C4-2B (cell line): ENCODE results near the gene CLN5.

Source experiments
- H3K27ac ChIP-seq: fragments of 450-650 bp; 2 replicates; pipeline ENCODE4 v1.5.1; 2017
- CTCF ChIP-seq: fragments of 450-650 bp; conservative IDR thresholded peaks from 2 replicates; pipeline ENCODE4 v1.5.1; 2017; ENCODE audit warnings: mild to moderate bottlenecking
- ZFX ChIP-seq: fragments of 450-650 bp; IDR thresholded peaks from 2 replicates; pipeline ENCODE4 v1.6.1; 2017

Gene CLN5

DNA sequence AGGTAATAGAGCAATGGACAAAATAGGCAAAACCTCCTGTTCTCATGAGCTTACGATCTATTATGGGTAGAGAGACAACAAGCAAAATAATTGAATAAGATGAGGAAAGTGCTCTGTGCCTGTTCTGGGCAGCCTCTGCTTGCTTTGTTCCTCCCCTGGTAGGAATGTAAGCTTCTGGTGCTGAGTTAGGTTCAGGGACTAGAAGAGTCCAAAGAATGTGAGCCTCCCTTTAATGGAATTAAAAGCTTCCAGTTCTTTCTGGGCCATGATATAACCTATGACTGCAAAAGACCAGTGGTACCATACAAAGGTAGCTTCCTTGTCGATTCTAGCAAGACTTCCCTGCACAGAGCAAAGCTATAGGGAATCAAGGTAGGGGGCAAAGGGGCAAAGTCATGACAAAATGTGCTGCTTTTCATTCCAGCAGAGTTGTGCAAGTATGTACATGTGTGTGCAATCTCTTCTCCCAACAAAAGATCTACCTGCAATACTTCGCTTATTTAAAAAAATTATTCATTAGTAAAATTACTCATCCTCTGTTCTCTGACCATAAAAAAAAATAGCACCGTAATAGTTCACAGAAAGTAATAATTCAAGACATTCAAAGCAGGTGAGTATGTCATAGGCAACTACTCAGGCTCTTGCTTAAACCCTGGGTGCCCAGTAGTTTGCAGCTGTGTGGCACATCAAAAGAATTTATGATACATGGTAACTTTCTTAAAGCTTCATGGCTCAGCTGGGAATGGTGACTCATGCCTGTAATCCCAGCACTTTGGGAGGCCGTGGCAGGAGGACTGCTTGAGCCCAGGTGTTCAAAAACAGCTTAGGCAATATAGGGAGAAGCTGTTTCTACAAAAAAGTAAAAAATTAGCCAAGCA is 22.2 kb upstream of the CLN5 start:
- no peak overlapping the region for H3K27ac ChIP-seq
- TF ChIP-seq CTCF, result no peak
- TF ChIP-seq ZFX, result no peak

DNA sequence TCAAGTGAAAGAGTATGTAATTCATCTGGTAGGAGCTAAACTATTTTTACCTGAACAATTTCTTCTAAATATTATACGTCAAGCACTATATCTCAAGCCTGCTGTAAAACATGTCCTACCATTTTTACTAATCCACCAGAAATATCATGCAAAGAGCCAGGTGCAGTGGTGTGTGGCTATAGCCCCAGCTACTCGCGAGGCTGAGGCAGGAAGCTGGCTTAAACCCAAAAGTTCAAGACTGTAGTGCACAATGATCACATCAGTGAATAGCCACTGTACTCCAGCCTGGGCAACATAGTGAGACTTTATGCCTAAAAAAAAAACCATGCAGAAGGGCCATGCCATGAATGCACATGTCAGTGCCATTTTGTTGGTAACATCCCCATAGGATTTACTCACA is 20.7 kb upstream of the CLN5 start:
- H3K27ac ChIP-seq, result no peak overlapping the region
- TF ChIP-seq ZFX, result no peak
- no peak for TF ChIP-seq CTCF

DNA sequence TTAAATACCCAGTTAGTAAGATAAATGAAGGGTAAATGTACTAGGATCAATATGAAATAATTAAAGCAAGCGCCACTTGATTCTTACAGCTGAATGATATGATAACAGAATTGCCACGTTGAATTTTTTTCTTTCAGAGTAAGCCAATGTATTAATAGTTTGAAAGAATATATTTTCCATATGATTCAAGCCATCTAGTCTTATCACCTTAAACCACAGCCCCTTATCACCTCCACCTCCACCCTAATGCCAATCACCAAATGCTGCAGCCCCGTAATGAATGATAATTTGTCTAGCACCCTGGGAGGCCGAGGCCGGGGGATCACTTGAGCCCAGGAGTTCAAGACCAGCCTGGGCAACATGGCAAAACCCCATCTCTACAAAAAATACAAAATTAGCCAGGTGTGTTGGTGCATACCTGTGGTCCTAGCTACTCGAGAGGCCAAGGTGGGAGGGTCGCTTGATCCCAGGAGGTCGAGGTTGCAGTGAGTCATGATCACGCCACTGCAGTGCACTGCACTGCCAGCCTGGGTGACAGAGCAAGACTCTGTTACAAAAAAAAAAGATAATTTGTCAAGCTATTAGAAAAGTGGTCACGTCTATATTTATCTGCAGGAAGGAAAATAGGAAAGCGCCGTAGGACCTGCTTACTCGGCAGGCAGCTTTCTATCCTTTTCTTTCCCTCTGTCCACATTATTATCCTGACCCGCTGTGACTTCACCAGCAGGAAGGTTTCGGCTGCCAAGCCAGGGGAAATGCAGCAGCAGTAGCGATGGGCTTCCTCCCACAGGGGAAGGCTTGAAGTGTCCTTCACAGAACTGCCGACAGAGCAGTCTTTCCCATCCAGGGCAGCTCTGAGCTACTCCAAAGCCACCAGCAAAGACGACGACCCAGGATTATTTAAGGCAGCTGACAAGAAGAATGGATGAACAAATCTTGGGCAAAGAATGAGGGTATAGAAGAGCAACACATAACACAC is 19.7 kb upstream of the CLN5 start:
- TF ChIP-seq ZFX (no peak), CTCF (no peak)
- H3K27ac ChIP-seq, result no peak overlapping the region

- TF ChIP-seq ZFX (no peak), CTCF (no peak)
- H3K27ac ChIP-seq, result no peak overlapping the region
These were observed 17.8 kb upstream of the CLN5 start for GRCh38 chr13:76973920-76974617.

- TF ChIP-seq CTCF, result no peak
- no peak for TF ChIP-seq ZFX
- H3K27ac ChIP-seq, result no peak overlapping the region
These were observed 17.3 kb upstream of the CLN5 start for GRCh38 chr13:76974618-76974975.

- no peak overlapping the region for H3K27ac ChIP-seq
- TF ChIP-seq CTCF (no peak), ZFX (no peak)
These were observed 16.0 kb upstream of the CLN5 start for GRCh38 chr13:76975863-76976262.
